H1 (cell line): ENCODE data around the gene INTS6. TPM values are rescaled to one million over a fixed set of nuclear protein-coding genes. Genes with fewer than 3 reads are reported as not detected.
A peak's percentile ranks its signal among the peaks of the same experiment; 100 is the strongest.

Experiments
- CTCF ChIA-PET: fragments of 300-600 bp; sonication (Branson Sonifier 250); formaldehyde crosslinking; loops from one replicate; lab custom pipeline; 2021; ENCODE audit not compliant: partially characterized antibody; lab: Charles Lee
- POLR2A ChIA-PET: fragments of 300-600 bp; sonication (Branson Sonifier 250); formaldehyde crosslinking; loops from one replicate; lab custom pipeline; 2021; ENCODE audit warnings: inconsistent platforms; ENCODE audit not compliant: partially characterized antibody; lab: Charles Lee
- DNase-seq, 2 experiments: peaks; one replicate each; pipeline versions ENCODE4 v3.0.0 to v3.0.0-alpha.2; 2010 to 2022; ENCODE audit warnings: low spot score in 2 of 2, low read depth in 1 of 2, mixed read lengths in 1 of 2
- FAIRE-seq: peaks from 2 replicates; lab custom pipeline; 2011; peaks lifted over from hg19 to GRCh38; lab: Jason Lieb, UNC
- H2AFZ ChIP-seq: 2 replicates; pipeline ENCODE4 v1.8.1; 2012; ENCODE audit warnings: low read length, inconsistent platforms
- H2AK5ac ChIP-seq: 2 replicates; pipeline ENCODE4 v1.6.1; 2013; ENCODE audit warnings: low read depth, low read length
- H2BK120ac ChIP-seq: replicated peaks from 2 replicates; pipeline ENCODE3; 2013; ENCODE audit warnings: low read depth, low read length, inconsistent platforms
- H2BK12ac ChIP-seq: 2 replicates; pipeline ENCODE4 v1.6.1; 2013; ENCODE audit warnings: low read depth, low read length
- H2BK15ac ChIP-seq: 2 replicates; pipeline ENCODE4 v1.6.1; 2013; ENCODE audit warnings: low read length
- H2BK20ac ChIP-seq: 2 replicates; pipeline ENCODE4 v1.6.1; 2013; ENCODE audit warnings: low read length
- H2BK5ac ChIP-seq: 2 replicates; pipeline ENCODE4 v1.6.1; 2013; ENCODE audit warnings: low read depth, low read length
- H3K14ac ChIP-seq: 2 replicates; pipeline ENCODE4 v1.6.1; 2013; ENCODE audit warnings: inconsistent platforms; ENCODE audit not compliant: insufficient read length
- H3K18ac ChIP-seq: 2 replicates; pipeline ENCODE4 v1.6.1; 2013; ENCODE audit warnings: low read length; ENCODE audit errors: extremely low read depth
- H3K23ac ChIP-seq: 2 replicates; pipeline ENCODE4 v1.6.1; 2013; ENCODE audit warnings: inconsistent platforms; ENCODE audit not compliant: insufficient read length
- H3K23me2 ChIP-seq: 2 replicates; pipeline ENCODE4 v1.6.1; 2013; ENCODE audit warnings: low read depth, low read length
- H3K27ac ChIP-seq: 2 replicates; pipeline ENCODE4 v1.6.1; 2011; ENCODE audit warnings: low read depth, low read length, inconsistent platforms
- H3K27me3 ChIP-seq, 4 experiments: replicated peaks in 1 of 4; 1 replicate in 1 of 4; 2 replicates in 3 of 4; pipeline versions ENCODE4 v1.6.1 to v1.8.1; 2011 to 2013; ENCODE audit warnings: low read length in 3 of 4, mild to moderate bottlenecking in 3 of 4, inconsistent platforms in 2 of 4, mixed read lengths in 2 of 4, moderate library complexity in 1 of 4; ENCODE audit not compliant: control insufficient read depth in 3 of 4, insufficient read depth in 3 of 4; ENCODE audit errors: extremely low read depth in 1 of 4
- H3K36me3 ChIP-seq, 4 experiments: 2 replicates each; pipeline versions ENCODE4 v1.6.1 to v1.8.1; 2011 to 2013; ENCODE audit warnings: mild to moderate bottlenecking in 4 of 4, low read length in 3 of 4, moderate library complexity in 2 of 4, control low read depth in 1 of 4, inconsistent platforms in 1 of 4; ENCODE audit not compliant: insufficient read depth in 4 of 4, control insufficient read depth in 2 of 4
- H3K4ac ChIP-seq: replicated peaks from 2 replicates; pipeline ENCODE3; 2013; ENCODE audit warnings: low read length, low read depth, mixed read lengths, inconsistent platforms; ENCODE audit not compliant: insufficient read length
- H3K4me1 ChIP-seq, 4 experiments: replicated peaks in 1 of 4; 1 replicate in 1 of 4; 2 replicates in 3 of 4; pipeline versions ENCODE4 v1.6.1 to v1.8.1; 2011 to 2013; ENCODE audit warnings: low read length in 3 of 4, inconsistent platforms in 2 of 4, mixed read lengths in 1 of 4; ENCODE audit not compliant: insufficient read depth in 4 of 4, control insufficient read depth in 3 of 4
- H3K4me2 ChIP-seq, 2 experiments: 2 replicates each; pipeline versions ENCODE4 v1.6.1 to v1.8.1; 2011 to 2013; ENCODE audit warnings: low read depth in 2 of 2, low read length in 2 of 2, control low read depth in 1 of 2, inconsistent platforms in 1 of 2, mild to moderate bottlenecking in 1 of 2; ENCODE audit not compliant: insufficient read depth in 1 of 2
- H3K4me3 ChIP-seq, 4 experiments: fragments of 200-600, 300-600 bp in 1 of 4; sonication (generic), shearing (Covaris generic), sonication (Bioruptor Twin) in 1 of 4; 2 replicates each; pipeline versions ENCODE4 v1.5.1 to v1.8.1; 2011 to 2016; ENCODE audit warnings: low read length in 4 of 4, low read depth in 3 of 4, control low read depth in 2 of 4, inconsistent platforms in 2 of 4, mild to moderate bottlenecking in 2 of 4, mixed read lengths in 1 of 4, moderate library complexity in 1 of 4; ENCODE audit not compliant: insufficient read depth in 2 of 4; ENCODE audit errors: extremely low read depth in 1 of 4
- H3K56ac ChIP-seq: replicated peaks from 2 replicates; pipeline ENCODE3; 2013; ENCODE audit warnings: low read depth, mild to moderate bottlenecking, mixed read lengths, low read length, inconsistent platforms; ENCODE audit not compliant: insufficient read length
- H3K79me1 ChIP-seq: 2 replicates; pipeline ENCODE4 v1.6.1; 2013; ENCODE audit warnings: low read depth, low read length, control low read depth
- H3K79me2 ChIP-seq, 2 experiments: 2 replicates each; pipeline versions ENCODE4 v1.6.1 to v1.8.1; 2012 to 2013; ENCODE audit warnings: low read length in 2 of 2, mild to moderate bottlenecking in 2 of 2, inconsistent platforms in 1 of 2; ENCODE audit not compliant: insufficient read depth in 2 of 2, control insufficient read depth in 1 of 2
- H3K9ac ChIP-seq, 4 experiments: replicated peaks in 1 of 4; 1 replicate in 1 of 4; 2 replicates in 3 of 4; pipeline versions ENCODE4 v1.6.1 to v1.8.1; 2011 to 2013; ENCODE audit warnings: low read depth in 3 of 4, low read length in 3 of 4, control low read depth in 2 of 4, mild to moderate bottlenecking in 2 of 4, moderate library complexity in 2 of 4, inconsistent platforms in 1 of 4; ENCODE audit errors: extremely low read depth in 1 of 4
- H3K9me3 ChIP-seq, 2 experiments: 2 replicates each; pipeline versions ENCODE4 v1.6.1 to v1.8.1; 2012 to 2013; ENCODE audit warnings: mild to moderate bottlenecking in 2 of 2, moderate library complexity in 2 of 2, control low read depth in 1 of 2, inconsistent platforms in 1 of 2, low read depth in 1 of 2, low read length in 1 of 2, mixed read lengths in 1 of 2; ENCODE audit not compliant: insufficient read depth in 2 of 2
- H4K20me1 ChIP-seq, 2 experiments: replicated peaks in 1 of 2; 2 replicates each; pipeline versions ENCODE3 to v1.8.1; 2011 to 2013; ENCODE audit warnings: inconsistent platforms in 2 of 2, low read length in 2 of 2, mild to moderate bottlenecking in 1 of 2; ENCODE audit not compliant: insufficient read depth in 2 of 2, control insufficient read depth in 1 of 2
- H4K5ac ChIP-seq: 2 replicates; pipeline ENCODE4 v1.6.1; 2013; ENCODE audit warnings: low read length, low read depth, mixed read lengths, inconsistent platforms; ENCODE audit not compliant: insufficient read length
- H4K8ac ChIP-seq: 2 replicates; pipeline ENCODE4 v1.8.0; 2013; ENCODE audit warnings: mild to moderate bottlenecking, moderate library complexity, low read length, inconsistent platforms; ENCODE audit not compliant: insufficient read depth; ENCODE audit errors: extremely low read depth
- H4K91ac ChIP-seq: replicated peaks from 2 replicates; pipeline ENCODE3; 2013; ENCODE audit warnings: low read length, mixed read lengths, inconsistent platforms; ENCODE audit not compliant: insufficient read length
- SP4 ChIP-seq: IDR thresholded peaks from 2 replicates; pipeline ENCODE4 v1.6.1; 2012; ENCODE audit warnings: low read length, inconsistent platforms
- WGBS, 2 experiments: shearing (Covaris generic) in 1 of 2; methylation state at CpG; one replicate each; pipeline versions ENCODE4 v1.1.6 to v1.1.7; 2013 to 2015; ENCODE audit warnings: low lambda C conversion rate in 2 of 2, mixed read lengths in 2 of 2, inconsistent platforms in 1 of 2, low coverage in 1 of 2, missing lambda C conversion rate in 1 of 2; ENCODE audit not compliant: insufficient replicate concordance in 2 of 2, insufficient coverage in 1 of 2, insufficient read length in 1 of 2; ENCODE audit errors: extremely low coverage in 1 of 2, missing lambda C conversion rate in 1 of 2; 5-methylcytosine and 5-hydroxymethylcytosine counted together
- polyA plus RNA-seq, 7 experiments: library from polyadenylated mRNA; depleted of rRNA in 3 of 7; stranded (reverse) in 5 of 7; unstranded in 2 of 7; fragments of >200 nt in 5 of 7; fragments of 200-250 nt in 2 of 7; gene quantifications; 1 replicate in 5 of 7; 2 replicates in 1 of 7; 4 replicates in 1 of 7; pipeline versions ENCODE4 v1.2.1 to v1.2.3, GENCODE V29; 2011 to 2013; ENCODE audit warnings: missing spikeins in 2 of 7, mixed read lengths in 2 of 7
- total RNA-seq: library from RNA; stranded (reverse); fragmentation: NEBNext Ultra II Directional; extraction: Animal tissue kit (Norgen Biotek cat#: 25700); gene quantifications from 2 replicates; pipeline ENCODE4 v1.2.1, GENCODE V29; 2021

The INTS6 gene
- total and polyA plus RNA-seq, 2 of the 8 experiments (the other 6 are each of a cell fraction or from before 2014, with no cell fraction given): 12.6 to 42.8 TPM

- no peak overlapping the region for H3K14ac ChIP-seq
- peak overlapping the region; percentile 54; the same call in 1 of the 2 replicates for H2BK15ac ChIP-seq
- CTCF ChIA-PET: interaction anchor here (0.9 to 1.7 kb wide), 2 partner anchors 10 to 14 kb away, joined by 3 to 4 read pairs; no protein-coding TSS in a partner anchor
- peak overlapping the region; percentile 66 for H4K91ac ChIP-seq
- no peak for TF ChIP-seq SP4
- TF ChIP-seq, all 59 proteins: peak for 0
- no peak overlapping the region for H3K27ac ChIP-seq
- H4K8ac ChIP-seq: no peak overlapping the region
- H3K27me3 ChIP-seq: no peaks in the 10 kb centered on the region; a peak in 1 of 7 replicates
- FAIRE-seq (no peak), DNase-seq (peak in 1 of 2 experiments; percentile 39)
- no peaks in the 10 kb centered on the region for H3K36me3 ChIP-seq
- no peak overlapping the region for H3K4me2 ChIP-seq
- H3K9ac ChIP-seq: no peak overlapping the region
- no peaks in the 10 kb centered on the region for H3K23me2 ChIP-seq
- H3K4ac ChIP-seq: no peak overlapping the region
- H2BK120ac ChIP-seq: no peak overlapping the region
- no peaks in the 10 kb centered on the region for H3K79me1 ChIP-seq
- H2BK20ac ChIP-seq: no peak overlapping the region
- no peak overlapping the region for H2AK5ac ChIP-seq
- WGBS, 2 experiments: 89% methylated on average over 6 of the region's 6 CpGs; no CpG with 5 or more reads in 1 of the 2 experiments
- no peak overlapping the region for H3K4me3 ChIP-seq
- H4K5ac ChIP-seq: no peak overlapping the region
- H3K18ac ChIP-seq: no peak overlapping the region
- no peak overlapping the region for H2AFZ ChIP-seq
- no peak overlapping the region for H2BK5ac ChIP-seq
- POLR2A ChIA-PET: no interaction called here
- H2BK12ac ChIP-seq: peak overlapping the region; percentile 63; the same call in 1 of the 2 replicates
- no peak overlapping the region for H3K56ac ChIP-seq
- H3K23ac ChIP-seq: no peak overlapping the region
- no peaks in the 10 kb centered on the region for H3K9me3 ChIP-seq
- no peaks in the 10 kb centered on the region for H3K79me2 ChIP-seq
- H3K4me1 ChIP-seq: peaks cover 0 to 3% (median 1%) of the 10 kb centered on the region in 4 experiments; a peak in 1 of 7 replicates
- H4K20me1 ChIP-seq: no peaks in the 10 kb centered on the region
Measured at GRCh38 chr13:51331354-51331861, 121.4 kb downstream of the INTS6 start.
